HepG2 (cell line): Measurements from ENCODE around the gene ACOT4. TPM values are rescaled to one million over a fixed set of nuclear protein-coding genes. Genes with fewer than 3 reads are reported as not detected.

ENCODE experiments used
- ATAC-seq: fragments of 200-7000 bp; cut with Tn5 transposase; 3 replicates; pipeline ENCODE4 v1.9.1; 2020; ENCODE audit warnings: mild to moderate bottlenecking, moderate library complexity
- BruUV-seq: library from RNA; stranded (reverse); fragments of 400-500 nt; replicated peaks from 2 replicates; lab custom pipeline; 2021; lab: Mats Ljungman, UMichigan
- CTCF ChIA-PET: fragments of 300-600 bp; formaldehyde crosslinking; extraction: SDS; loops from one replicate; lab custom pipeline; 2021; ENCODE audit warnings: low total read pairs, inconsistent platforms, low intra/inter-chr PET ratio; lab: Yijun Ruan, JAX
- POLR2A ChIA-PET: fragments of 350-600 bp; sonication (Branson Sonifier 250); formaldehyde crosslinking; loops from one replicate; lab custom pipeline; 2020; ENCODE audit warnings: antibody characterized with exemption, inconsistent platforms; lab: Yijun Ruan, JAX
- DNase-seq: peaks from one replicate; pipeline ENCODE4 v3.0.0-alpha.2; 2015; ENCODE audit warnings: low spot score
- FAIRE-seq: peaks from 3 replicates; lab custom pipeline; 2011; peaks lifted over from hg19 to GRCh38; lab: Jason Lieb, UNC
- H2AFZ ChIP-seq: one replicate; pipeline ENCODE4 v1.6.1; 2011; ENCODE audit warnings: low read length, inconsistent platforms
- H3K27ac ChIP-seq: fragments of 300-600 bp; 3 replicates; pipeline ENCODE4 v1.8.0; 2011; ENCODE audit warnings: mixed run types, mild to moderate bottlenecking, mixed read lengths, low read length, inconsistent platforms; ENCODE audit not compliant: insufficient read depth; ENCODE audit errors: extremely low read length
- H3K27me3 ChIP-seq, 2 experiments: fragments of 200-600 bp in 1 of 2; 2 replicates in 1 of 2; 3 replicates in 1 of 2; pipeline versions ENCODE4 v1.6.0 to v1.8.0; 2011; ENCODE audit warnings: low read length in 2 of 2, mild to moderate bottlenecking in 2 of 2, moderate library complexity in 2 of 2, inconsistent platforms in 1 of 2; ENCODE audit not compliant: insufficient read depth in 2 of 2, control insufficient read depth in 1 of 2
- H3K36me3 ChIP-seq, 2 experiments: fragments of 200-600 bp in 1 of 2; replicated peaks in 1 of 2; 2 replicates in 1 of 2; 3 replicates in 1 of 2; pipeline versions ENCODE4 v1.5.1 to v1.8.0; 2011; ENCODE audit warnings: low read length in 2 of 2, inconsistent platforms in 1 of 2; ENCODE audit not compliant: insufficient read depth in 2 of 2, control insufficient read depth in 1 of 2
- H3K4me1 ChIP-seq: 2 replicates; pipeline ENCODE4 v1.5.1; 2012; ENCODE audit warnings: low read length, inconsistent platforms; ENCODE audit not compliant: insufficient read depth
- H3K4me2 ChIP-seq: 2 replicates; pipeline ENCODE4 v1.6.0; 2011; ENCODE audit warnings: low read depth, low read length, inconsistent platforms
- H3K4me3 ChIP-seq, 3 experiments: fragments of 200-600 bp in 1 of 3; sonication (generic), shearing (Covaris generic) in 1 of 3; replicated peaks in 1 of 3; 2 replicates each; pipeline ENCODE4 v1.5.1; 2011 to 2016; ENCODE audit warnings: low read length in 3 of 3, inconsistent platforms in 2 of 3, low read depth in 2 of 3, mild to moderate bottlenecking in 2 of 3, control low read depth in 1 of 3, mixed read lengths in 1 of 3; ENCODE audit not compliant: insufficient read depth in 1 of 3
- H3K79me2 ChIP-seq: one replicate; pipeline ENCODE4 v1.6.1; 2011; ENCODE audit warnings: low read length, inconsistent platforms; ENCODE audit not compliant: insufficient read depth
- H3K9ac ChIP-seq: 2 replicates; pipeline ENCODE4 v1.6.0; 2011; ENCODE audit warnings: mild to moderate bottlenecking, low read depth, low read length, inconsistent platforms; ENCODE audit not compliant: insufficient read depth
- H3K9me3 ChIP-seq: 2 replicates; pipeline ENCODE4 v1.5.1; 2012; ENCODE audit warnings: mild to moderate bottlenecking, low read length
- H4K20me1 ChIP-seq: 2 replicates; pipeline ENCODE4 v1.6.0; 2011; ENCODE audit warnings: inconsistent platforms, mild to moderate bottlenecking, low read length, moderate library complexity; ENCODE audit not compliant: insufficient read depth
- AGO1 ChIP-seq: fragments of 200-400 bp; formaldehyde crosslinking; IDR thresholded peaks from 2 replicates; pipeline ENCODE4 v1.6.1; 2017; ENCODE audit warnings: mild to moderate bottlenecking, low read depth, low read length, moderate library complexity; ENCODE audit not compliant: poor library complexity, severe bottlenecking
- NR2F6 ChIP-seq, 2 experiments: IDR thresholded peaks; 2 replicates each; pipeline ENCODE4 v1.6.1; 2016; ENCODE audit warnings: antibody characterized with exemption in 1 of 2, mild to moderate bottlenecking in 1 of 2
- NR3C1 ChIP-seq: sonication (generic); formaldehyde crosslinking; IDR thresholded peaks from 2 replicates; pipeline ENCODE4 v1.4.0; 2020; ENCODE audit warnings: missing genetic modification reagents
- ONECUT2 ChIP-seq: sonication (generic); formaldehyde crosslinking; IDR thresholded peaks from 2 replicates; pipeline ENCODE4 v1.4.0; 2020; ENCODE audit warnings: missing genetic modification reagents
- SOX6 ChIP-seq, 2 experiments: fragments of 450-650 bp in 1 of 2; sonication (generic) in 1 of 2; formaldehyde crosslinking in 1 of 2; IDR thresholded peaks; 2 replicates each; pipeline versions ENCODE4 v1.4.0 to v1.6.1; 2017 to 2020; ENCODE audit warnings: antibody characterized with exemption in 1 of 2, mild to moderate bottlenecking in 1 of 2, missing genetic modification reagents in 1 of 2
- SSRP1 ChIP-seq: IDR thresholded peaks from 2 replicates; pipeline ENCODE4 v1.6.1; 2016; ENCODE audit warnings: control low read depth
- TBP ChIP-seq: sonication (generic); formaldehyde crosslinking; IDR thresholded peaks from 2 replicates; pipeline ENCODE4 v1.5.0; 2020; ENCODE audit warnings: missing genetic modification reagents
- ZBTB8A ChIP-seq: sonication (generic); formaldehyde crosslinking; IDR thresholded peaks from 2 replicates; pipeline ENCODE4 v1.4.0; 2020; ENCODE audit warnings: mild to moderate bottlenecking, low read depth, missing genetic modification reagents, borderline replicate concordance
- ZNF292 ChIP-seq: sonication (generic); formaldehyde crosslinking; IDR thresholded peaks from 2 replicates; pipeline ENCODE4 v1.8.1; 2022; ENCODE audit warnings: mild to moderate bottlenecking, low read depth, missing genetic modification reagents, borderline replicate concordance
- ZNF326 ChIP-seq: sonication (generic); formaldehyde crosslinking; IDR thresholded peaks from 2 replicates; pipeline ENCODE4 v1.4.0; 2020; ENCODE audit warnings: missing genetic modification reagents, borderline replicate concordance
- ZNF329 ChIP-seq: sonication (generic); formaldehyde crosslinking; IDR thresholded peaks from 2 replicates; pipeline ENCODE4 v1.9.0; 2021; ENCODE audit warnings: low read depth, mild to moderate bottlenecking, missing genetic modification reagents
- ZNF747 ChIP-seq: sonication (generic); formaldehyde crosslinking; IDR thresholded peaks from 2 replicates; pipeline ENCODE4 v1.8.1; 2023; ENCODE audit warnings: missing genetic modification reagents, mild to moderate bottlenecking, borderline replicate concordance
- ZNF775 ChIP-seq: sonication (generic); formaldehyde crosslinking; IDR thresholded peaks from 2 replicates; pipeline ENCODE4 v1.4.0; 2020; ENCODE audit warnings: missing genetic modification reagents, mild to moderate bottlenecking, moderate library complexity, borderline replicate concordance
- WGBS: methylation state at CpG from one replicate; pipeline ENCODE4 v1.1.6; 2017; ENCODE audit warnings: low lambda C conversion rate; 5-methylcytosine and 5-hydroxymethylcytosine counted together
- in situ Hi-C: cut with HindIII; loops from 2 replicates; pipeline ENCODE4 v1.10.0; 2017; ENCODE audit warnings: low pct_unique_long_range_greater_than_20kb; ENCODE audit not compliant: extremely low pct_ligation_motif_present
- intact Hi-C: fragments of 100-400 bp; cut with micrococcal nuclease; formaldehyde crosslinking; loops from one replicate; pipeline ENCODE4 v1.10.0; 2022; ENCODE audit not compliant: unreplicated experiment
- polyA plus RNA-seq, 8 experiments: library from polyadenylated mRNA; depleted of rRNA in 3 of 8; stranded (reverse) in 7 of 8; unstranded in 1 of 8; fragments of >200 nt; fragmentation: Illumina TruSeq in 4 of 8; extraction: Trizol in 4 of 8; gene quantifications; 2 replicates each; pipeline versions ENCODE4 v1.2.1 to v1.2.3, GENCODE V29; 2011 to 2016; ENCODE audit warnings: low read depth in 4 of 8, missing spikeins in 1 of 8, mixed read lengths in 1 of 8; ENCODE audit not compliant: insufficient read depth in 1 of 8
- total RNA-seq, 5 experiments: library from RNA; depleted of rRNA; stranded (reverse); fragments of >200 nt; fragmentation: Illumina TruSeq; extraction: Trizol; gene quantifications; 2 replicates each; pipeline ENCODE4 v1.2.3, GENCODE V29; 2016; ENCODE audit warnings: low read depth in 1 of 5
- TF ChIP-seq, protein P1 (sequence below): sonication (generic); formaldehyde crosslinking; IDR thresholded peaks from 2 replicates; pipeline ENCODE4 v1.5.0; 2020; ENCODE audit warnings: missing genetic modification reagents
- TF ChIP-seq, protein P2 (sequence below): fragments of 450-650 bp; IDR thresholded peaks from 2 replicates; pipeline ENCODE4 v1.6.1; 2017
- TF ChIP-seq, protein P3 (sequence below): sonication (generic); formaldehyde crosslinking; IDR thresholded peaks from 2 replicates; pipeline ENCODE4 v1.5.1; 2020; ENCODE audit warnings: mild to moderate bottlenecking, missing genetic modification reagents, moderate library complexity
- TF ChIP-seq, protein P4 (sequence below): sonication (generic); formaldehyde crosslinking; IDR thresholded peaks from 2 replicates; pipeline ENCODE4 v1.9.0; 2021; ENCODE audit warnings: missing genetic modification reagents, borderline replicate concordance
- TF ChIP-seq, protein P5 (sequence below): sonication (generic); formaldehyde crosslinking; conservative IDR thresholded peaks from 2 replicates; pipeline ENCODE4 v1.4.0; 2020; ENCODE audit warnings: missing genetic modification reagents

ACOT4 gene
- total and polyA plus RNA-seq, 2 of the 13 experiments (the other 11 are each of a cell fraction or from before 2014, with no cell fraction given), result 0.04 to 0.05 TPM

DNA sequence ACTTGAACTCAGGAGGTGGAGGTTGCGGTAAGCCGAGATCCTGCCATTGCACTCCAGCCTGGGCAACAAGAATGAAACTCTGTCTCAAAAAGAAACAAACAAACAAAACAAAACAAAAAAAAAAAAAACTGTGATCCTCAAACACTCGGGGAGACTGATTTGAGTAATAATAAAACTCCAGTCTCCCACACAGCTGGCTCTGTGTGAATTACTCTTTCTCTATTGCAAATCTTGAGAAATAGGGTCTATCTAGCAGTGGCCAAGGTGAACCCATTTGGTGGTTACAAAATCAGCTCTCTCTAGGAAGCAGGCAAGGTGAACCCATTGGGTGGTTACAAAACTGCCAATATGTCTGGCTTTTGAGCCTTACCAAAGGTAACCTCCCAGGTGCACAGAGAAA is 14.6 kb downstream of the ACOT4 start:
- Histone ChIP-seq H3K4me3 (no peak overlapping the region), H3K9me3 (no peaks in the 10 kb centered on the region), H3K27me3 (no peaks in the 10 kb centered on the region), H3K36me3 (no peaks in the 10 kb centered on the region), H3K79me2 (no peaks in the 10 kb centered on the region), H3K27ac (no peak overlapping the region), H3K9ac (no peak overlapping the region), H2AFZ (no peak overlapping the region), H4K20me1 (no peaks in the 10 kb centered on the region), H3K4me2 (no peak overlapping the region), H3K4me1 (peaks cover 25% of the 10 kb centered on the region)
- ChIA-PET CTCF (no interaction called here), POLR2A (no interaction called here)
- FAIRE-seq, result no peak
- no peak for ATAC-seq
- intact Hi-C loops, result no loop called here
- BruUV-seq, result no TSS peak
- in situ Hi-C loops, result no loop called here
- DNase-seq, result no peak
- 79% methylated on average over 3 of the region's 3 CpGs for WGBS
- TF ChIP-seq SSRP1 (CRISPR knock-in tag) (no peak), ZNF292 (CRISPR knock-in tag) (no peak), ZNF326 (CRISPR knock-in tag) (no peak), ONECUT2 (CRISPR knock-in tag) (no peak), SOX6 (IDR thresholded peaks at IDR 0.05) (no peak), SOX6 (CRISPR knock-in tag; IDR thresholded peaks at IDR 0.05) (no peak), NR2F6 (IDR thresholded peaks at IDR 0.05) (no peak), NR2F6 (CRISPR knock-in tag; IDR thresholded peaks at IDR 0.05) (no peak), AGO1 (no peak), NR3C1 (CRISPR knock-in tag) (no peak), ZNF775 (CRISPR knock-in tag) (no peak), ZNF329 (CRISPR knock-in tag) (no peak), ZNF747 (CRISPR knock-in tag) (no peak), ZBTB8A (CRISPR knock-in tag) (no peak), TBP (CRISPR knock-in tag) (no peak)
- TF ChIP-seq, protein P1, sequence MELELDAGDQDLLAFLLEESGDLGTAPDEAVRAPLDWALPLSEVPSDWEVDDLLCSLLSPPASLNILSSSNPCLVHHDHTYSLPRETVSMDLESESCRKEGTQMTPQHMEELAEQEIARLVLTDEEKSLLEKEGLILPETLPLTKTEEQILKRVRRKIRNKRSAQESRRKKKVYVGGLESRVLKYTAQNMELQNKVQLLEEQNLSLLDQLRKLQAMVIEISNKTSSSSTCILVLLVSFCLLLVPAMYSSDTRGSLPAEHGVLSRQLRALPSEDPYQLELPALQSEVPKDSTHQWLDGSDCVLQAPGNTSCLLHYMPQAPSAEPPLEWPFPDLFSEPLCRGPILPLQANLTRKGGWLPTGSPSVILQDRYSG (CRISPR knock-in tag), result no peak
- TF ChIP-seq, protein P2, sequence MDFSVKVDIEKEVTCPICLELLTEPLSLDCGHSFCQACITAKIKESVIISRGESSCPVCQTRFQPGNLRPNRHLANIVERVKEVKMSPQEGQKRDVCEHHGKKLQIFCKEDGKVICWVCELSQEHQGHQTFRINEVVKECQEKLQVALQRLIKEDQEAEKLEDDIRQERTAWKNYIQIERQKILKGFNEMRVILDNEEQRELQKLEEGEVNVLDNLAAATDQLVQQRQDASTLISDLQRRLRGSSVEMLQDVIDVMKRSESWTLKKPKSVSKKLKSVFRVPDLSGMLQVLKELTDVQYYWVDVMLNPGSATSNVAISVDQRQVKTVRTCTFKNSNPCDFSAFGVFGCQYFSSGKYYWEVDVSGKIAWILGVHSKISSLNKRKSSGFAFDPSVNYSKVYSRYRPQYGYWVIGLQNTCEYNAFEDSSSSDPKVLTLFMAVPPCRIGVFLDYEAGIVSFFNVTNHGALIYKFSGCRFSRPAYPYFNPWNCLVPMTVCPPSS, result no peak
- TF ChIP-seq, protein P3, sequence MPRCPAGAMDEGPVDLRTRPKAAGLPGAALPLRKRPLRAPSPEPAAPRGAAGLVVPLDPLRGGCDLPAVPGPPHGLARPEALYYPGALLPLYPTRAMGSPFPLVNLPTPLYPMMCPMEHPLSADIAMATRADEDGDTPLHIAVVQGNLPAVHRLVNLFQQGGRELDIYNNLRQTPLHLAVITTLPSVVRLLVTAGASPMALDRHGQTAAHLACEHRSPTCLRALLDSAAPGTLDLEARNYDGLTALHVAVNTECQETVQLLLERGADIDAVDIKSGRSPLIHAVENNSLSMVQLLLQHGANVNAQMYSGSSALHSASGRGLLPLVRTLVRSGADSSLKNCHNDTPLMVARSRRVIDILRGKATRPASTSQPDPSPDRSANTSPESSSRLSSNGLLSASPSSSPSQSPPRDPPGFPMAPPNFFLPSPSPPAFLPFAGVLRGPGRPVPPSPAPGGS, result no peak
- TF ChIP-seq, protein P4, sequence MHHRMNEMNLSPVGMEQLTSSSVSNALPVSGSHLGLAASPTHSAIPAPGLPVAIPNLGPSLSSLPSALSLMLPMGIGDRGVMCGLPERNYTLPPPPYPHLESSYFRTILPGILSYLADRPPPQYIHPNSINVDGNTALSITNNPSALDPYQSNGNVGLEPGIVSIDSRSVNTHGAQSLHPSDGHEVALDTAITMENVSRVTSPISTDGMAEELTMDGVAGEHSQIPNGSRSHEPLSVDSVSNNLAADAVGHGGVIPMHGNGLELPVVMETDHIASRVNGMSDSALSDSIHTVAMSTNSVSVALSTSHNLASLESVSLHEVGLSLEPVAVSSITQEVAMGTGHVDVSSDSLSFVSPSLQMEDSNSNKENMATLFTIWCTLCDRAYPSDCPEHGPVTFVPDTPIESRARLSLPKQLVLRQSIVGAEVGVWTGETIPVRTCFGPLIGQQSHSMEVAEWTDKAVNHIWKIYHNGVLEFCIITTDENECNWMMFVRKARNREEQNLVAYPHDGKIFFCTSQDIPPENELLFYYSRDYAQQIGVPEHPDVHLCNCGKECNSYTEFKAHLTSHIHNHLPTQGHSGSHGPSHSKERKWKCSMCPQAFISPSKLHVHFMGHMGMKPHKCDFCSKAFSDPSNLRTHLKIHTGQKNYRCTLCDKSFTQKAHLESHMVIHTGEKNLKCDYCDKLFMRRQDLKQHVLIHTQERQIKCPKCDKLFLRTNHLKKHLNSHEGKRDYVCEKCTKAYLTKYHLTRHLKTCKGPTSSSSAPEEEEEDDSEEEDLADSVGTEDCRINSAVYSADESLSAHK (CRISPR knock-in tag), result no peak
- TF ChIP-seq, protein P5, sequence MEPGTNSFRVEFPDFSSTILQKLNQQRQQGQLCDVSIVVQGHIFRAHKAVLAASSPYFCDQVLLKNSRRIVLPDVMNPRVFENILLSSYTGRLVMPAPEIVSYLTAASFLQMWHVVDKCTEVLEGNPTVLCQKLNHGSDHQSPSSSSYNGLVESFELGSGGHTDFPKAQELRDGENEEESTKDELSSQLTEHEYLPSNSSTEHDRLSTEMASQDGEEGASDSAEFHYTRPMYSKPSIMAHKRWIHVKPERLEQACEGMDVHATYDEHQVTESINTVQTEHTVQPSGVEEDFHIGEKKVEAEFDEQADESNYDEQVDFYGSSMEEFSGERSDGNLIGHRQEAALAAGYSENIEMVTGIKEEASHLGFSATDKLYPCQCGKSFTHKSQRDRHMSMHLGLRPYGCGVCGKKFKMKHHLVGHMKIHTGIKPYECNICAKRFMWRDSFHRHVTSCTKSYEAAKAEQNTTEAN (CRISPR knock-in tag), result no peak
